Activated CD4-positive, alpha-beta T cell treated with anti-CD3 and anti-CD28 coated beads, Interleukin-2, amount 10 ng/mL, durations not matched to agents 24 days and 14 days (primary cell): ENCODE measurements around the gene UNC5B. TPM values are rescaled to one million over a fixed set of nuclear protein-coding genes. Genes with fewer than 3 reads are reported as not detected.

ENCODE experiments used
- DNase-seq: peaks from one replicate; pipeline ENCODE4 v3.0.0; 2022
- H3K27ac Mint-ChIP-seq: one replicate; pipeline ENCODE4 v1.8.0; 2022; ENCODE audit warnings: mild to moderate bottlenecking, mixed read lengths
- H3K27me3 Mint-ChIP-seq: one replicate; pipeline ENCODE4 v1.8.0; 2022; ENCODE audit warnings: mixed read lengths
- H3K36me3 Mint-ChIP-seq: one replicate; pipeline ENCODE4 v1.8.0; 2022; ENCODE audit warnings: low read depth, mild to moderate bottlenecking, mixed read lengths
- H3K4me1 Mint-ChIP-seq: one replicate; pipeline ENCODE4 v1.8.0; 2021; ENCODE audit warnings: mixed read lengths
- H3K4me3 Mint-ChIP-seq: one replicate; pipeline ENCODE4 v1.8.0; 2022; ENCODE audit warnings: mild to moderate bottlenecking, moderate library complexity, mixed read lengths
- H3K9me3 Mint-ChIP-seq: one replicate; pipeline ENCODE4 v1.8.0; 2021; ENCODE audit warnings: mixed read lengths
- intact Hi-C: fragments of 100-400 bp; cut with micrococcal nuclease; formaldehyde crosslinking; loops from one replicate; pipeline ENCODE4 v1.15.1; 2023
- total RNA-seq: library from RNA; stranded (reverse); gene quantifications from 2 replicates; pipeline ENCODE4 v1.2.3, GENCODE V29; 2022

UNC5B gene
- total RNA-seq, 1 donor from 2014 or later = 0.14 TPM

DNA sequence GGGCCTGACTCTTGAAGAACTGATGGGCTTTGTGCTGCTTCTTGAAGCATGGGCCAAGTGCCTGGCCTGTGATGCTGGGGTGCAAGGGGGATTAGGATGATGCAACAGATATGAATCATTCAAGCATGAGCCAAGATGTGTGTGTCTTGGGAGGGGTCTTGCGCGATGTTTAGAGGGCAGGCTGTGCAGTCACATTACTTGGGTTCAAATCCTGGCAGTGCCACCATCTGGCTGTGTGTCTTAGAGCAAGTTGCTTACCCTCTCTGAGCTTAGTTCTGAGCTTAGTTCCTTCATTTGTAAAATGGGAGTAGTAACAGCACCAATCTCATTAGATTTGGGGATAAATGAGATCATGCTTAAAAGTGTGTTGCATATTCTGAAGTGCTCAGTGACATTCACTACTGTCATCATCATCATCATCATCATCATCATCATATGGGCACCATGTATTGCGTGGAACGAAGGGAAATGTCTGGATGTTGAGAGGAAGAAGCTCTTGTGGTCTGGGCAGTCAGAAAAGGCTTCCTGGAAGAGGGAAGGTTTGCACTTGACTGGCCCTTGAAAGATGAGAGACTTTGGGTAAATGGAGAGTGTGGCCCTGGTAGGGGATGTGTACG is 9.3 kb downstream of the UNC5B start:
- H3K27ac Mint-ChIP-seq = no peak overlapping the region
- peaks cover 36% of the 10 kb centered on the region for H3K27me3 Mint-ChIP-seq
- DNase-seq = no peak
- peaks cover 6% of the 10 kb centered on the region for H3K4me1 Mint-ChIP-seq
- H3K4me3 Mint-ChIP-seq = no peak overlapping the region
- no peaks in the 10 kb centered on the region for H3K36me3 Mint-ChIP-seq
- H3K9me3 Mint-ChIP-seq = no peaks in the 10 kb centered on the region
- intact Hi-C loops = no loop called here

DNA sequence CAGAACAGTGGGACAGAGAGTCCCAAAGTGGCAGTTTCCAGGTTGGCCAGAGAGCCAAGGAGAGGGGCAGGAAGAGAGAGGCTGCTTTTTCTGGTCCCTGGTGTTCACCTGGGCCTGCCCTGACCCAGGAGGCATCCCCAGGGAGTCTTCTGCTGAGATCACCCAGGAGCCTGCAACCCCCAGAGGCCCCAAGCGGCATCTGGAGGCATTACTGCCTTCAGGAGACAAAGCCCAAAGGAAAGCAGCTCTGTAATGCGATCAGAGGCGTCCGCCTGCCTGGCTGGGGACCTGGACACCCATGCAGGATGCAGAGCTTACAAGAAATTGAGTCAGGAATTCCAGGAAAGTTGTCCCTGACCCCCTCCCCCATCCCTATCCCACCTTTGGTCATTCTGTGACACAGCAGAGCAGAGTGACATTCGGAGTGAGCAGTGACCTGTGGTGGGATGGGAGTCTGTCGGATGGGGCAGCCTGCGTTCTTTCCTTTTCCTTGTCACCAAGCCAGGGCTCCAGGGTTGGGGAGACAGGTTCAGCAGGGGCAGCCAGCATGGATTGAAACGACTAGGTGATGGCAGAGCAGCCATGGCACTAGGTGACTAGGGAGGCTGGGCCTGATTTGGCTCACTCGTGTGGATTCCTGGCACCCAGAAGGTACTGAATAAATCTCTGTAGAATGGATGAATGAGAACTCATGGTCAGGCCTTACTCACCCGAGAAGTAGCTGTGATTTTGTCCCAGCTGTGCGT is 10.4 kb downstream of the UNC5B start:
- H3K4me3 Mint-ChIP-seq = no peak overlapping the region
- H3K36me3 Mint-ChIP-seq = no peaks in the 10 kb centered on the region
- intact Hi-C loops = no loop called here
- H3K9me3 Mint-ChIP-seq = no peaks in the 10 kb centered on the region
- DNase-seq = no peak
- H3K4me1 Mint-ChIP-seq = peaks cover 4% of the 10 kb centered on the region
- H3K27me3 Mint-ChIP-seq = peaks cover 29% of the 10 kb centered on the region
- H3K27ac Mint-ChIP-seq = no peak overlapping the region

DNA sequence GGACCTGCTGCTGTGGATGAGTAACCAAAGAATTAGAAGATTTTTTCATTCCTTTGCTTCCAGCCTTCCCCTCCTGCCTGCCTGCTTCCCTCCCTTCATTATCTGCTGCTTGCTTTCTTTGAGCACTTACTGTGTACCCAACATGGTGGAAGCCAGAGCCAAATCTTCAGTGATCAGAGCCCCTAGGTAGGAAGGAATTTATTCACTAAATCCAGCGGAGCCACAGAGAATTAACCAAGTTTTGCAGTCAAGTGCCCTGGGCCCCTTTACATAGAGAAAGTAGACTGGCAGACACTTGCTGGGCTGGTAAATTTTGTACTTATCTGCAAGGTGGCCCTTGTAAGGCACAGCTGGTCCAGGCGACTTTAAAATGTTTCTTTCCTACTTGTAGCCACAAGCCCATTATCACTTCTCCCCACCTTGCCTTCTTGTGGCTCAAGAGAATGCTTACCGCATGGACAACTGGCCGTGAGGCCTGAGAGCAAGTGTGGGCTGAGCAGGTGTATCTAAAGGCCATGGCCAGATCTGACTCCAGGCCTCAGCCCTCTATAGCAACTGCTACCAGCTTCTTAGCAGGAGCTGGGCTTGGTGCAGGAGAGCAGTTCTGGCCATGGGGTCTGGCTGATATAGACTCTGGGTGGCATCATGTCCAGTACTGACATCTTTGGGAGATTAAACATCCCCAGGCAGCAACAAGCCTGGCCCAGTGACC is 11.1 kb downstream of the UNC5B start:
- Mint-ChIP-seq H3K27ac (no peak overlapping the region), H3K27me3 (peaks cover 23% of the 10 kb centered on the region), H3K4me1 (no peaks in the 10 kb centered on the region), H3K36me3 (no peaks in the 10 kb centered on the region), H3K9me3 (no peaks in the 10 kb centered on the region), H3K4me3 (no peak overlapping the region)
- no peak for DNase-seq
- intact Hi-C loops = no loop called here

DNA sequence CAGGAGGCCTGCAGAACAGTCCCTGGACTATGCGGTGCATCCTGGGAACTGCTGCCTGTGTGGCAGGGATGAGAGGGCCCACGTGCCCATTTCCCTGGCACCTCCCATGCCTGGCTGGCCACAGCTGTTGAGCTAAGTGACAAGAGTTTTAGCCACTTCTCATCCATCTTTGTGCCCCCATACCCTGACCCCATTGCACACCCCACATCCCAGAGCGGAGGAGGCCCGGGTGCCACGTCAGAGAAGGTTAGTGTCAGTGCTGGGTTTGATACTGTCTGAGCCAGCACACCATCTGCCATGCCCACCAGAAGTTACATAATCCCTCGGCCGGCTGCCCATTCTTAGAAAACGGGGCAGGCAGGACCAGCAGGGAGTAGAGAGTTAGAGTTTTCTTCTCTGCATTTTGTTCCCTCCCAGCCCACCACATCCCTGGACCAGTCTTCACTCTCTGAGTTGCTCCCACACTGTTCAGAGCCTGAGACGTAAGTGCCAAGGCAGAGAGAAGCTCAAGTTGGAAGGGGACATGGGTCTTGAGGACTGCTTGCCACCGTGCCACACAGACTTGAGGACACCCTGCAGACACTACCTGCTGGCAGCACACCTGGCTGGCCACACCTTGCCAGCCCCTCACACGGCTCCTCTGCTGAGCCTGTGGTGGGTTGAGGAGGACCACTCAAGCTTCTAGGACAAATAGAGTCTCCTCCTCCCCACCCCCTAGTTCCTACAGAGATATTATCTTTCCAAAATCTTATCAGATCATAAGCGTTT is 13.1 kb downstream of the UNC5B start:
- H3K4me3 Mint-ChIP-seq = no peak overlapping the region
- no peaks in the 10 kb centered on the region for H3K4me1 Mint-ChIP-seq
- no peaks in the 10 kb centered on the region for H3K36me3 Mint-ChIP-seq
- no peaks in the 10 kb centered on the region for H3K9me3 Mint-ChIP-seq
- no peak for DNase-seq
- H3K27me3 Mint-ChIP-seq = peaks cover 10% of the 10 kb centered on the region
- no peak overlapping the region for H3K27ac Mint-ChIP-seq
- intact Hi-C loops = no loop called here

DNA sequence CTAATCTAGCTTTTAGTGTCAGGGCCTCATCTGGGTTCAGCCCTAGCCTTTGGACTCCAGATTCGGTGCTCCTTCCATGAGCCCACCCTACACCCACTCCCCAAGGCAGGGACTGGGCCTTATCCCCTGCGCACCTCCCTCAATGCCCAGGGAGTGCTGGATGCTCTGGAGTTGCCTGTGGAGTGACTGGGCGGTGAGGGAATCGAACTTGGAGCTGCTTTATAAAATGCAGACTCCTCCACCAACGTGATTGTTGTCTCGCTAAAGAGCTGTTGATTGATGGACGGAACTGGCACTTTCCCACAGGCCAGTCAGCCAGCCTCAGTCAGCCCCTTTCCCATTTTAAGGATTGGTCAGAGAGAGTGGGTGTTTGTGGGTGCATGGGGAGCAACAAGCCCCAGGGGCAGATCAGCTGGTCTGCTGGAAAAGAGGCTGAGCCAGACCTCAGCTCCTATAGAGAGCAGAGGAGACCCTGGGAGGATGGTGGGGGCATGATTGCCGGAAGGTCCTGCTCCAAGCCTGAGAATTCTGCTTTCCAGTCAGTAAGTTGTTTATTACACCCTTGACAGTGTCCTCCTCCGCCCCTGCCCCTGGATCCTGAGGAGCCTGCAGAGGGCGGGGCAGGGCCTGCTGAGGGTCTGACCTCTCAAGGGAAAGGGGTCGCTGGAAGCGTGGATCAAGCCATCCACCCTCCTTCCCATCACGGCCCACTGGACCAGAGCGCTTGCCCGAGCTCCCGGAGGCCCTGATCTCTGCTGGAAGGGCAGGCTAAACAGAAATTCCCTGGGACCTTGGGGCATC is 16.7 kb downstream of the UNC5B start:
- Mint-ChIP-seq H3K4me1 (no peaks in the 10 kb centered on the region), H3K36me3 (no peaks in the 10 kb centered on the region), H3K4me3 (no peak overlapping the region), H3K9me3 (no peaks in the 10 kb centered on the region), H3K27ac (no peak overlapping the region), H3K27me3 (no peaks in the 10 kb centered on the region)
- intact Hi-C loops = no loop called here
- DNase-seq = no peak

DNA sequence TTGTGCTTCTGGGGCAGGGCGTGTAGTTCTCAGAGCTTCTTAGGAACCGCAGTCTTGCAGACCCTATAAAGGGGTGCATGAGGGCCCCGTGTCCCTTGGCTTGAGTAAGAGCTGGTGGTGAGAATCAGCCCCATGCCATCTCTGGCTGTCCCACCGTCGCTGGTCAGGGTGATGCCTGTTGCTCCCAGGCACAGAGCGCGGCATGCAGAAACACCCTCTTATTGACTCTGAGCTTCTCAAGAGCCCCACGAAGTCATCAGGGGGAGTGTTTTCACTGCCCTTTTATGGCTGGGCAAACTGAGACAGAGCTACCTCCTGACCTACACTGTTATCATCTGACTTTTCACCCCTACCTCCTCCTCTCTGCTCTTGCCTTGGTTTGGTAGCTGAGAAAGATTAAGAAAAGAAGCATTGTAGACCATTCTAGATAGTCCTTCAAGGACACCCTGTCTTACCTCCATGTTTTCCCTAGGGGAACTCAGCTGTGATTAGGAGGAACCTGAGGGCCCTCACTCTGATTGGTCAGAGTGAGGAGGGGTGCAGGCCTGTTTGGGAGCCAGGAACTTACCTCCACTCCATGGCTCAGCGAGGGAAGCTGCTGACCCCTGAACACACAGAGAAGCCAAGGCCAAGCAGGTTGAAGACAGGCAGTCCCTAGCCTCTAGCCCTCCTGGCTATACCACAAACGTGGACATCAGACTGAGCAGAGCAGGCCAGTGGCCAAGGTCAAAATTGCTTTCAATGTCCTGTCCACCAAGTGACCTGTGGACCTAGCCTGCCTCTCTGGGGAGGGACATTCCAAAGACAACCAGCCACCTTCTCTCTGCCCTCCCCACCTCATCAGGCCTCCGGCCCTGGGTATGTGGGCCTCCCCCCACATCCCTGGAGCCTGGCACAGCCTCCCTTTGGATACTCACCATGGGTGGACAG is 17.6 kb downstream of the UNC5B start:
- no peaks in the 10 kb centered on the region for H3K9me3 Mint-ChIP-seq
- H3K27me3 Mint-ChIP-seq = no peaks in the 10 kb centered on the region
- no peaks in the 10 kb centered on the region for H3K36me3 Mint-ChIP-seq
- no peaks in the 10 kb centered on the region for H3K4me1 Mint-ChIP-seq
- no peak for DNase-seq
- no peak overlapping the region for H3K4me3 Mint-ChIP-seq
- intact Hi-C loops = no loop called here
- H3K27ac Mint-ChIP-seq = no peak overlapping the region

DNA sequence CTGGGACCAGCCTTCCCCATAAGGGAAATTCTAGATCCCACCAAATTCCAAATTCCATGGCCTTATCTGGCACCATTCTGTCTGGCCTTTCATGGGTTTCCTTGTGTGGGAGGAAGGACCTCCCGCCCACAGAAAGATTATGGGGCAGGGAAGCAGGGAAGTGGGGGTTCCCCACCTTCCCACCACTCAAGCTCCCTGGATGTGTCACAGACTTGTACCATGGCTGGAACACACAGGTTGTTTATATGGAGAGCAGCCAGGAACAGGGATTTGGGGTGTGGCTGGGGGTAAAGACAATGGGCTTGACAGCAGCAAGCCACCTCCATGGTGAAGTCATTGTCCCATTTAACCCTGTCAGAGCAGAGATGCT is 18.3 kb downstream of the UNC5B start:
- Mint-ChIP-seq H3K27me3 (no peaks in the 10 kb centered on the region), H3K4me3 (no peak overlapping the region), H3K4me1 (no peaks in the 10 kb centered on the region), H3K27ac (no peak overlapping the region), H3K9me3 (no peaks in the 10 kb centered on the region), H3K36me3 (no peaks in the 10 kb centered on the region)
- DNase-seq = no peak
- intact Hi-C loops = no loop called here

DNA sequence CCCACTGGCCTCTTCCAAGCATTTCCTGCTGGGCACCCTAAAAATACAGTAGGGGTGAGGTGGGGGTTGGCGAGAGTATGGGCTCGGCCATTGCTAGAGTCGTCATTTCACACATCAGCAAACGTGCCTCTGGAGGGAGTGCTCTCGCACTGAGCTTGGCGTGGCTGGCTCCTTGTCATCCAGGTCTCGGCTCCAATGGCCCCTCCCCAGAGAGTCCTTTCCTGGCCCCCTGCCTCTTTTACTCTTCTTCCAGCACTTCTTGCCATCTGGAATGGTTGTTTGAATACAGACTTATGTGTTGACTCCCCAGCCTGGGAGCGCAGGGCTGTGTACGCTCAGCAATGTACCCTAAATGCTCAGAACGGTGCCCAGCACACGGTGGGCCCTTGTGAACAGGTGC is 18.8 kb downstream of the UNC5B start:
- Mint-ChIP-seq H3K27me3 (no peaks in the 10 kb centered on the region), H3K4me1 (no peaks in the 10 kb centered on the region), H3K9me3 (no peaks in the 10 kb centered on the region), H3K27ac (no peak overlapping the region), H3K4me3 (no peak overlapping the region), H3K36me3 (no peaks in the 10 kb centered on the region)
- intact Hi-C loops = no loop called here
- DNase-seq = no peak

DNA sequence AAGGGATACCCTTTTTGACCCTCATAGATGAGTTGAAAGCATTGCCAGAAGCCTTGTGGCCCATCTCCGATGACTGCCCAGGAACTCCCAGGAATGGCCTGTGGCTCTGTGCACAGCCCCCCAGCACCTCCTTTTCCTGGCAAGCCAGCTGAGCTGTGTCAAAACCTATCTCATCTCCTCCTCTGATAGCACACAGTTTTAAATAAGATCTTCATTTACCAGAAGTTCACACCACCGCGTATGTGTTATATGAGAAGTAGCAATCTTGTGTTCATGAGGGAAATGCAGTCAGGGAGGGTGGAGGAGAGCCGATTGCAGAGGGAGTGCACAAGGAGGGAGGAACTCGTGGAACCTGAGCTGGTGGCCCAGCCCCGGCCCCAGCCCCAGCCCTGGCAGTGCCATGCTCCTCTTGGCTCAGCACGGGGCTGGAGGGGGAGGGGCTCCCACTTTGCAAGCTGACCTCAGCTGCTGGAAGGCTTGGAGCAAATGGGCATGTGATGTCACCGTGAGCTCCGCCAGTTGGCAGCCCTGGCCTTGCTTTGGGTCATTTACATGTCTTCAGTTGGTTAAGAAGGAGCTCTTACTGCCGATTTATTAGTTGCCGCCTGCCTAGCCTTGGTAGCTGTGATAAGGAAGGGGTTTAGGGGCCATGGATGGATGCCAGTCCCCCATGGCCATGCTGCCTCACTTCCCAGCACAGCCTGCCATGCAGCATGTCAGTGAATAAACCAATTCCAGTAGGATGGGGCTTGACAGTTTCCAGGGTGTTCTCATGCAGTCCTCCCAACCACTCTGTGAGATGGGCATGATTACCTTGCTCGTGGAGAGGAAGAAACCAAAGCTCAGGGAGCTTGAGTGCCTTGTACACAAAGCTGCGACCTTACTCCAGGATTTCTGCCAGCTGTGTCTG is 20.0 kb downstream of the UNC5B start:
- H3K9me3 Mint-ChIP-seq = no peaks in the 10 kb centered on the region
- no peak overlapping the region for H3K4me3 Mint-ChIP-seq
- no peaks in the 10 kb centered on the region for H3K4me1 Mint-ChIP-seq
- intact Hi-C loops = no loop called here
- H3K36me3 Mint-ChIP-seq = no peaks in the 10 kb centered on the region
- no peak overlapping the region for H3K27ac Mint-ChIP-seq
- DNase-seq = no peak
- H3K27me3 Mint-ChIP-seq = no peaks in the 10 kb centered on the region

DNA sequence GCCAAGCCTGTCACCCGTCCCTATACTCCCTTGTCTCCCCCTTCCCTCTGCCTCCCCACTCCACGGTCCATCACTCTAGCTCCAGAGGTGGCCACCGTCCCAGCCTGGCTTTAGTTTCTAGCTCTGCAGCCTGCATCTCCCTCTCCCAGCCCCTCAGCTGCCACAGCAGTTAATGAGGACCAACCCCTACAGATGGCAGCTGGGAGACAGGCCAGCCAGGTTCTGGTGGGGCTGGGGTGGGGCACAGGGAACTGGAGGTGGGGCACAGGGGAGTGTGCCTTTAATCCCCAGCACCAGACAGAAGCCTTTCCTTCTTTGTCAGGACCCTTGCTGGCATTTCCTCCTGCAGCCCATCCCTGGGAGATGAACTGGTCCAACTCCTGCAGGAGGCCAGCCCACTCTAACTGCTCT is 21.1 kb downstream of the UNC5B start:
- no peaks in the 10 kb centered on the region for H3K9me3 Mint-ChIP-seq
- no peak overlapping the region for H3K27ac Mint-ChIP-seq
- H3K4me3 Mint-ChIP-seq = no peak overlapping the region
- intact Hi-C loops = no loop called here
- no peaks in the 10 kb centered on the region for H3K4me1 Mint-ChIP-seq
- no peaks in the 10 kb centered on the region for H3K27me3 Mint-ChIP-seq
- no peak for DNase-seq
- H3K36me3 Mint-ChIP-seq = no peaks in the 10 kb centered on the region

DNA sequence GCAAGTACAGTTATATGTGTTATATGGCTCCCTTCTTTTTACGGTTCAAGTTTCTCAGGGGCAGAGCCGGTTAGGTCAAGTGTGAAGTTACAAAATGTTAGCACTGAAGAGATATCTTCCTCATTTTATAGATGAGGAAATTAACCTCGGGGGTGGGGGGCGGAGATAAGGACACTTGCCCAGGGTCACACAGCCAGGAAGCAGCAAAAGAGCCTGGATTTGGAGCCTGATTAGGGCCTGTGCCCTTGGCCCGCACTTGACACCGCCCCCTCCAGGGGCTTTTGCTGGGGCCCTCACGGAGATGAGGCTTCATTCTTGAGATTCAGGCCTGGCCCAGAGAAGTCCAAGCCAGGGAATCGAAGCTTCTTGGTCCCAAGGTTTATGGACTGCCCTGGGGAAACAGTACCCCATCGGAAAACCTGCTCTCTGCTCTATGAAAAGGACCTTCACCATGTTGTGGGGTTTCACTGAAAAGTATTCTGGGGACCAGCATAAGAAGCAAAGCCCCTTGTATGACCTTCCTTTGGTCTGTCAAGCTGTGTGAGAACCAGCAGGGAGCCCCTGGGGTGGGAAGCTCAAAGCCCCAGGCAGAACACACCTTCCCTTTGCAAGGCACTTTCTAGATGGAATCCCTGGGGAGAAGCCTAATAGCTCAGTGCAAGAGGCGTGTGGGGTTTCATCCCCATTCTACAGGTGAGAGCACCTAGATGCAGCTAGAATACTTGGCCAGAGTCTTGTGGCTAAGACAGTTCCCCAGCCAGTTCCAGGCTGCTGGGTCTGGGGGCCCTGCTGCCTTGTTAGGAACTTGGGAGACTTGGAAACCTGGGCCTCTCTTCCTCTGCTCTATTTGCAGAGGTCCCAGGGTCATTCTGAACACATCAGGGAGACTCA is 21.9 kb downstream of the UNC5B start:
- Mint-ChIP-seq H3K27ac (no peak overlapping the region), H3K4me3 (no peak overlapping the region), H3K9me3 (no peaks in the 10 kb centered on the region), H3K4me1 (no peaks in the 10 kb centered on the region), H3K36me3 (no peaks in the 10 kb centered on the region), H3K27me3 (no peaks in the 10 kb centered on the region)
- intact Hi-C loops = no loop called here
- no peak for DNase-seq
